OCI-LY7 (cell line): ENCODE measurements around the gene PTP4A2. TPM values are rescaled to one million over a fixed set of nuclear protein-coding genes. Genes with fewer than 3 reads are reported as not detected.
"Not testable (repeated sequence)": the region's sequence is repeated elsewhere in the genome, so short reads cannot be mapped to it uniquely, and the experiment has no call there.

ENCODE experiments used
- BruUV-seq: library from RNA; stranded (reverse); fragments of 400-500 nt; replicated peaks from 2 replicates; lab custom pipeline; 2021; lab: Mats Ljungman, UMichigan
- CTCF ChIA-PET: fragments of 300-600 bp; sonication (Branson Sonifier 250); formaldehyde crosslinking; loops from one replicate; lab custom pipeline; 2022; ENCODE audit warnings: antibody characterized with exemption; ENCODE audit not compliant: unreplicated experiment; lab: Charles Lee
- POLR2A ChIA-PET: fragments of 300-600 bp; sonication (Branson Sonifier 250); formaldehyde crosslinking; loops from one replicate; lab custom pipeline; 2022; ENCODE audit warnings: antibody characterized with exemption; lab: Charles Lee
- DNase-seq: peaks from one replicate; pipeline ENCODE4 v3.0.0-alpha.2; 2015; ENCODE audit warnings: low spot score
- H2AFZ ChIP-seq: fragments of 200-600 bp; sonication (generic), shearing (Covaris generic); 2 replicates; pipeline ENCODE4 v1.6.1; 2014; ENCODE audit warnings: mild to moderate bottlenecking, antibody characterized with exemption, low read length, moderate library complexity
- H3K27ac ChIP-seq: fragments of 200-600 bp; sonication (generic); 2 replicates; pipeline ENCODE4 v1.5.1; 2014; ENCODE audit warnings: mixed run types, low read depth, mild to moderate bottlenecking, moderate library complexity, low read length, inconsistent platforms; ENCODE audit not compliant: poor library complexity, severe bottlenecking
- H3K36me3 ChIP-seq: fragments of 200-600 bp; sonication (generic); 2 replicates; pipeline ENCODE4 v1.6.1; 2014; ENCODE audit warnings: mild to moderate bottlenecking, antibody characterized with exemption, low read length, moderate library complexity, mixed read lengths; ENCODE audit not compliant: insufficient read depth
- H3K4me1 ChIP-seq: fragments of 200-600 bp; sonication (generic); 2 replicates; pipeline ENCODE4 v1.5.1; 2014; ENCODE audit warnings: mild to moderate bottlenecking, low read length; ENCODE audit not compliant: insufficient read depth, poor library complexity, severe bottlenecking
- H3K4me2 ChIP-seq: fragments of 200-600 bp; sonication (generic); 2 replicates; pipeline ENCODE4 v1.6.1; 2014; ENCODE audit warnings: mild to moderate bottlenecking, low read length
- H3K4me3 ChIP-seq: fragments of 200-600 bp; sonication (generic); 2 replicates; pipeline ENCODE4 v1.5.1; 2014; ENCODE audit warnings: mild to moderate bottlenecking, low read depth, low read length; ENCODE audit not compliant: poor library complexity, severe bottlenecking
- H3K79me2 ChIP-seq: fragments of 200-600 bp; sonication (generic); 2 replicates; pipeline ENCODE4 v1.6.1; 2016; ENCODE audit warnings: low read depth, mild to moderate bottlenecking, low read length, moderate library complexity, mixed read lengths; ENCODE audit not compliant: insufficient read depth
- H3K9me2 ChIP-seq: fragments of 200-600 bp; sonication (generic); 2 replicates; pipeline ENCODE4 v1.6.1; 2016; ENCODE audit warnings: mild to moderate bottlenecking, low read length, mixed read lengths; ENCODE audit not compliant: insufficient read depth
- H3K9me3 ChIP-seq: fragments of 200-600 bp; sonication (generic); 2 replicates; pipeline ENCODE4 v1.6.1; 2014; ENCODE audit warnings: mild to moderate bottlenecking, mixed run types, low read length, mixed read lengths
- H4K20me1 ChIP-seq: fragments of 200-600 bp; sonication (generic); 2 replicates; pipeline ENCODE4 v1.6.1; 2014; ENCODE audit warnings: mild to moderate bottlenecking, antibody characterized with exemption, low read length, moderate library complexity, mixed read lengths; ENCODE audit not compliant: insufficient read depth
- EZH2phosphoT487 ChIP-seq: fragments of 200-600 bp; sonication (generic); IDR thresholded peaks from 2 replicates; pipeline ENCODE4 v1.6.1; 2018; ENCODE audit warnings: low read depth, borderline replicate concordance, mild to moderate bottlenecking, mixed run types, antibody characterized with exemption, low read length, moderate library complexity, mixed read lengths
- intact Hi-C: fragments of 100-400 bp; cut with micrococcal nuclease; formaldehyde crosslinking; loops from one replicate; pipeline ENCODE4 v1.10.0; 2022; ENCODE audit not compliant: unreplicated experiment
- total RNA-seq, 2 experiments: library from RNA; depleted of rRNA in 1 of 2; stranded (reverse); fragments of >200 nt in 1 of 2; shearing (Covaris generic) in 1 of 2; gene quantifications; 2 replicates each; pipeline ENCODE4 v1.2.3, GENCODE V29; 2014 to 2022
- TF ChIP-seq, protein P1 (sequence below): fragments of 200-600 bp; sonication (generic); conservative IDR thresholded peaks from 2 replicates; pipeline ENCODE4 v1.5.1; 2014; ENCODE audit warnings: mild to moderate bottlenecking, antibody characterized with exemption, low read length, moderate library complexity, mixed read lengths

PTP4A2 gene
- total RNA-seq, 2 experiments from 2014 or later: 196 to 208 TPM

DNA sequence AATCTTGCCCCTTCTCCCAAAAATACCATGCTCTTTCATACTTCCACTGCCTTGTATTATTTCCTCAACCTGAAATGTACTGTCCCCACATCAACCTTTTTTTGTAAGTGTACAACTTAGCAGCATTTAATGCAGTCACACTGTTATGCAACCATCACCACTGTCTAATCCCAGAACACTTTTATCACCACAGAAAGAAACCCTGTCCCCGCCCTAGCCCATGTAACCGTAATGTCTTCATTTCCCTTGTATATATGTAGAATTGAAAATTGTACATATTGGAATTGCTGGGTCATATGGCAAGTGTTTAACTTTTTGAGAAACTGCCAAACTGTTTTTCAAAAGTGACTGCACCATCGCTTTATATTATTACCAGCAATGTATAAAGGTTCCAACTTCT lies 37.4 kb downstream of the PTP4A2 start:
- peaks cover 18% of the 10 kb centered on the region for H3K36me3 ChIP-seq
- H3K79me2 ChIP-seq: no peaks in the 10 kb centered on the region
- intact Hi-C loops: no loop called here
- H3K4me1 ChIP-seq: peaks cover 14% of the 10 kb centered on the region
- CTCF ChIA-PET: no interaction called here
- H4K20me1 ChIP-seq: no peaks in the 10 kb centered on the region
- TF ChIP-seq EZH2phosphoT487: no peak
- TF ChIP-seq, protein P1, sequence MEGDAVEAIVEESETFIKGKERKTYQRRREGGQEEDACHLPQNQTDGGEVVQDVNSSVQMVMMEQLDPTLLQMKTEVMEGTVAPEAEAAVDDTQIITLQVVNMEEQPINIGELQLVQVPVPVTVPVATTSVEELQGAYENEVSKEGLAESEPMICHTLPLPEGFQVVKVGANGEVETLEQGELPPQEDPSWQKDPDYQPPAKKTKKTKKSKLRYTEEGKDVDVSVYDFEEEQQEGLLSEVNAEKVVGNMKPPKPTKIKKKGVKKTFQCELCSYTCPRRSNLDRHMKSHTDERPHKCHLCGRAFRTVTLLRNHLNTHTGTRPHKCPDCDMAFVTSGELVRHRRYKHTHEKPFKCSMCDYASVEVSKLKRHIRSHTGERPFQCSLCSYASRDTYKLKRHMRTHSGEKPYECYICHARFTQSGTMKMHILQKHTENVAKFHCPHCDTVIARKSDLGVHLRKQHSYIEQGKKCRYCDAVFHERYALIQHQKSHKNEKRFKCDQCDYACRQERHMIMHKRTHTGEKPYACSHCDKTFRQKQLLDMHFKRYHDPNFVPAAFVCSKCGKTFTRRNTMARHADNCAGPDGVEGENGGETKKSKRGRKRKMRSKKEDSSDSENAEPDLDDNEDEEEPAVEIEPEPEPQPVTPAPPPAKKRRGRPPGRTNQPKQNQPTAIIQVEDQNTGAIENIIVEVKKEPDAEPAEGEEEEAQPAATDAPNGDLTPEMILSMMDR: no peak
- H3K4me2 ChIP-seq: no peak overlapping the region
- no peak overlapping the region for H3K27ac ChIP-seq
- POLR2A ChIA-PET: interaction anchor here (0.6 to 1.6 kb wide), 3 partner anchors 11 to 70 kb away, joined by 3 to 20 read pairs (median 3); no protein-coding TSS in a partner anchor
- no peaks in the 10 kb centered on the region for H3K9me2 ChIP-seq
- H3K9me3 ChIP-seq: 0 out of 2 replicates have a peak, but pooled peaks cover under 1% of the 10 kb centered on the region
- H3K4me3 ChIP-seq: no peak overlapping the region
- no peak overlapping the region for H2AFZ ChIP-seq
- no TSS peak for BruUV-seq
- DNase-seq: no peak

DNA sequence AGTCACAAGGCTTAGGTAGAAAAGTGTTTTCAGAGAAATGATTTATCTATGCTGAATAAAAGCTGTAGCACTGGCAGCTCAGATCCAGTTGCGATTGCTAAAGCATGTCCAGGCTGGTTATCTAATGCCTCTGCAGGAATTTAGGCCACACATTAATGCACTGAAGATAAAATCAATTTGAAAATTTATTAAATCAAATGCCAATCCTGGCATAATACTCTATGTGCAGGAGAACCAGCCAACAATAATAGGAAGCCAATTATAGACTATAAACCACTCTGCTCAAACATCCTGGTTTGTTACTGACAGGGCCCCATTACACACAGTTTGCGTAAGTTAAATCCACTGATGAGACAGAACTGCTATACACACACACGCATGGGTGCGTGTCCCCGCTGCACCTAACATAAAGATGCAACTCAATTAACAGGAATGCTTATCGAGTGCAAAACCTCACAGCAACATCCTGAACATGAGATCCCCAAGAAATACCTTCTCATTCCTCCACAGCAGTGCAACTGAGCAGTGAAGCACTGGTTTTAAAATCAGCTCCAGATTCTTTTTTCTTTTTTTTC lies 40.6 kb downstream of the PTP4A2 start:
- BruUV-seq: no TSS peak
- intact Hi-C loops: no loop called here
- H3K36me3 ChIP-seq: no peaks in the 10 kb centered on the region
- H2AFZ ChIP-seq: no peak overlapping the region
- POLR2A ChIA-PET: no interaction called here
- H3K27ac ChIP-seq: no peak overlapping the region
- no peaks in the 10 kb centered on the region for H4K20me1 ChIP-seq
- CTCF ChIA-PET: no interaction called here
- no peak overlapping the region for H3K4me2 ChIP-seq
- H3K79me2 ChIP-seq: no peaks in the 10 kb centered on the region
- DNase-seq: no peak
- H3K9me3 ChIP-seq: peaks cover 18% of the 10 kb centered on the region; the same call in 1 of the 2 replicates
- H3K9me2 ChIP-seq: no peaks in the 10 kb centered on the region
- H3K4me1 ChIP-seq: peaks cover 10% of the 10 kb centered on the region
- no peak for TF ChIP-seq EZH2phosphoT487
- TF ChIP-seq, protein P1: no peak
- no peak overlapping the region for H3K4me3 ChIP-seq

DNA sequence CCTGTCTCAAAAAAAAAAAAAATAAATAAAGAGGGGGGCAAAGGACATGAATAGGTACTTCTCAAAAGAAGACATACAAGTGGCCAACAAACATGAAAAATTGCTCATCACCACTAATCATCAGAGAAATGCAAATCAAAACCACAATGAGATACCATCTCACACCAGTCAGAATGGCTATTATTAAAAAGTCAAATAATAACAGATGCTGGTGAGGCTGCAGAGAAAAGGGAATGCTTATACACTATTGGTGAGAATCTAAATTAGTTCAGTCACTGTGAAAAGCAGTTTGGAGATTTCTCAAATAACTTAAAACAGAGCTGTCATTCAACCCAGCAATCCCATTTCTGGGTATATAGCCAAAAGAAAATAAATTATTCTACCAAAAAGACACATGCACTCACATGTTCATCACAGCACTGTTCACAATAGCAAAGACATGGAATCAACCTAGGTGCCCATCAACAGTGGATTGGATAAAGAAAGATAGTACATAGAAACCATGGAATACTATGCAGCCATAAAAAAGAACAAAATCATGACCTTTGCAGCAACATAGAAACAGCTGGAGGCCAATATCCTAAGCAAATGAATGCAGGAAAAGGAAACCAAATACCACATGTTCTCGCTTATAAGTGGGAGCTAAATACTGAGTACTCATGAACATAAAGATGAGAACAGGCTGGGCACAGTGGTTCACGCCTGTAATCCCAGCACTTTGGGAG lies 42.5 kb downstream of the PTP4A2 start:
- intact Hi-C loops, CTCF ChIA-PET, H3K4me3 ChIP-seq, H4K20me1 ChIP-seq, POLR2A ChIA-PET, BruUV-seq, H3K79me2 ChIP-seq, H3K27ac ChIP-seq, H2AFZ ChIP-seq, DNase-seq, H3K4me2 ChIP-seq, H3K9me2 ChIP-seq, H3K4me1 ChIP-seq, H3K36me3 ChIP-seq: not testable (repeated sequence)
- H3K9me3 ChIP-seq: peaks cover 18% of the 10 kb centered on the region; the same call in 1 of the 2 replicates
